K562 (cell line): ENCODE measurements around the gene ODF2. TPM values are rescaled to one million over a fixed set of nuclear protein-coding genes. Genes with fewer than 3 reads are reported as not detected.

Experiments used
- ATAC-seq: fragments of 200-7000 bp; cut with Tn5 transposase; 3 replicates; pipeline ENCODE4 v1.9.1; 2020; ENCODE audit warnings: moderate library complexity
- BruUV-seq: library from RNA; stranded (reverse); fragments of 400-500 nt; replicated peaks from 2 replicates; lab custom pipeline; 2021; lab: Mats Ljungman, UMichigan
- CTCF ChIA-PET: fragments of 300-600 bp; formaldehyde crosslinking; extraction: SDS; loops from one replicate; lab custom pipeline; 2021; ENCODE audit warnings: low intra/inter-chr PET ratio; lab: Yijun Ruan, JAX
- POLR2A ChIA-PET: fragments of 300-600, 350-650 bp; sonication (Branson Sonifier 250); formaldehyde crosslinking; extraction: SDS; loops from one replicate; lab custom pipeline; 2021; ENCODE audit warnings: antibody characterized with exemption, inconsistent platforms; lab: Yijun Ruan, JAX
- DNase-seq, 4 experiments: peaks; one replicate each; pipeline versions ENCODE4 v3.0.0 to v3.0.0-alpha.2; 2011 to 2018; ENCODE audit warnings: low spot score in 3 of 4, mixed read lengths in 3 of 4; ENCODE audit errors: extremely low read depth in 1 of 4
- FAIRE-seq: peaks from 2 replicates; lab custom pipeline; 2011; peaks lifted over from hg19 to GRCh38; lab: Jason Lieb, UNC
- H2AFZ ChIP-seq: 2 replicates; pipeline ENCODE4 v1.6.0; 2011; ENCODE audit warnings: low read depth, low read length, control low read depth, inconsistent platforms
- H3K27ac ChIP-seq: fragments of 200-600 bp; 3 replicates; pipeline ENCODE4 v1.8.0; 2011; ENCODE audit warnings: low read depth, mild to moderate bottlenecking, control low read depth, inconsistent platforms, low read length, moderate library complexity, mixed read lengths; ENCODE audit errors: extremely low read depth
- H3K27me3 ChIP-seq, 2 experiments: fragments of 300-600 bp in 1 of 2; 2 replicates in 1 of 2; 3 replicates in 1 of 2; pipeline versions ENCODE4 v1.6.0 to v1.8.0; 2011; ENCODE audit warnings: inconsistent platforms in 2 of 2, low read length in 2 of 2, mild to moderate bottlenecking in 1 of 2, mixed read lengths in 1 of 2, moderate library complexity in 1 of 2; ENCODE audit not compliant: control insufficient read depth in 2 of 2, insufficient read depth in 2 of 2
- H3K36me3 ChIP-seq: fragments of 300-600 bp; 3 replicates; pipeline ENCODE4 v1.8.0; 2011; ENCODE audit warnings: mild to moderate bottlenecking, low read length, inconsistent platforms; ENCODE audit not compliant: control insufficient read depth, insufficient read depth
- H3K4me1 ChIP-seq, 2 experiments: fragments of 200-600 bp in 1 of 2; replicated peaks in 1 of 2; 2 replicates in 1 of 2; 3 replicates in 1 of 2; pipeline versions ENCODE4 v1.5.1 to v1.8.0; 2011; ENCODE audit warnings: inconsistent platforms in 2 of 2, low read length in 2 of 2, mild to moderate bottlenecking in 1 of 2, mixed read lengths in 1 of 2, moderate library complexity in 1 of 2; ENCODE audit not compliant: control insufficient read depth in 2 of 2, insufficient read depth in 2 of 2
- H3K4me2 ChIP-seq: 2 replicates; pipeline ENCODE4 v1.6.1; 2011; ENCODE audit warnings: low read length, control low read depth, inconsistent platforms, mixed read lengths; ENCODE audit not compliant: insufficient read depth
- H3K4me3 ChIP-seq: fragments of 200-600 bp; sonication (generic), shearing (Covaris generic); 2 replicates; pipeline ENCODE4 v1.5.1; 2016; ENCODE audit warnings: control low read depth, inconsistent platforms
- H3K79me2 ChIP-seq: fragments of 200-600 bp; 3 replicates; pipeline ENCODE4 v1.8.0; 2011; ENCODE audit warnings: low read length, inconsistent platforms; ENCODE audit not compliant: control insufficient read depth, insufficient read depth
- H3K9ac ChIP-seq, 2 experiments: 2 replicates each; pipeline versions ENCODE4 v1.6.0 to v1.6.1; 2011; ENCODE audit warnings: low read depth in 2 of 2, low read length in 2 of 2, control low read depth in 1 of 2, inconsistent platforms in 1 of 2, mild to moderate bottlenecking in 1 of 2, mixed read lengths in 1 of 2; ENCODE audit not compliant: insufficient read depth in 1 of 2
- H3K9me1 ChIP-seq: one replicate; pipeline ENCODE4 v1.6.0; 2011; ENCODE audit warnings: inconsistent platforms, mild to moderate bottlenecking, low read length, moderate library complexity; ENCODE audit not compliant: control insufficient read depth, insufficient read depth
- H3K9me3 ChIP-seq: replicated peaks from 2 replicates; pipeline ENCODE4 v1.5.1; 2011; ENCODE audit warnings: low read depth, low read length, inconsistent platforms; ENCODE audit not compliant: control insufficient read depth, insufficient read depth
- H4K20me1 ChIP-seq: replicated peaks from 2 replicates; pipeline ENCODE4 v1.6.1; 2011; ENCODE audit warnings: low read length, inconsistent platforms, mixed read lengths; ENCODE audit not compliant: control insufficient read depth, insufficient read depth
- ARID1B ChIP-seq: fragments of 450-650 bp; IDR thresholded peaks from 2 replicates; pipeline ENCODE4 v1.6.1; 2016; ENCODE audit warnings: antibody characterized with exemption, mild to moderate bottlenecking, inconsistent platforms
- ARNT ChIP-seq, 2 experiments: fragments of 450-650 bp; IDR thresholded peaks; 2 replicates each; pipeline ENCODE4 v1.6.1; 2016; ENCODE audit warnings: mild to moderate bottlenecking in 1 of 2
- ATF1 ChIP-seq, 2 experiments: fragments of 450-650 bp in 1 of 2; IDR thresholded peaks; 2 replicates each; pipeline ENCODE4 v1.6.1; 2016; ENCODE audit warnings: missing compliant biosample characterization in 1 of 2, missing genetic modification characterization in 1 of 2
- C11orf30 ChIP-seq: fragments of 450-650 bp; IDR thresholded peaks from 2 replicates; pipeline ENCODE4 v1.6.1; 2016; ENCODE audit warnings: low read depth, mild to moderate bottlenecking
- CTCF ChIP-seq, 3 experiments: IDR thresholded peaks in 2 of 3; conservative IDR thresholded peaks in 1 of 3; 2 replicates each; pipeline ENCODE4 v1.5.1; 2011 to 2012; ENCODE audit warnings: low read length in 3 of 3, mild to moderate bottlenecking in 3 of 3, control low read depth in 2 of 3, improper control_type of control experiment in 1 of 3, inconsistent platforms in 1 of 3, low read depth in 1 of 3, mixed read lengths in 1 of 3, moderate library complexity in 1 of 3; ENCODE audit not compliant: insufficient read depth in 2 of 3
- LCOR ChIP-seq: sonication (generic); formaldehyde crosslinking; IDR thresholded peaks from 2 replicates; pipeline ENCODE4 v1.8.0; 2022; ENCODE audit warnings: mild to moderate bottlenecking, missing genetic modification reagents
- NONO ChIP-seq, 2 experiments: fragments of 200-400 bp in 1 of 2; fragments of 450-650 bp in 1 of 2; formaldehyde crosslinking in 1 of 2; IDR thresholded peaks; 2 replicates each; pipeline ENCODE4 v1.6.1; 2017; ENCODE audit warnings: low read depth in 2 of 2, mild to moderate bottlenecking in 2 of 2, moderate library complexity in 2 of 2, low read length in 1 of 2
- SMAD4 ChIP-seq: fragments of 250-450 bp; sonication (Bioruptor Pico); conservative IDR thresholded peaks from 2 replicates; pipeline ENCODE4 v1.8.0; 2021; ENCODE audit warnings: inconsistent platforms, mild to moderate bottlenecking, moderate library complexity
- ZNF121 ChIP-seq: sonication (generic); formaldehyde crosslinking; conservative IDR thresholded peaks from 2 replicates; pipeline ENCODE4 v1.8.0; 2022; ENCODE audit warnings: missing genetic modification reagents
- ZNF217 ChIP-seq: sonication (generic); formaldehyde crosslinking; IDR thresholded peaks from 2 replicates; pipeline ENCODE4 v1.8.0; 2022; ENCODE audit warnings: mild to moderate bottlenecking, missing genetic modification reagents
- ZNF316 ChIP-seq: fragments of 450-650 bp; IDR thresholded peaks from 2 replicates; pipeline ENCODE4 v1.6.1; 2016
- ZNF354B ChIP-seq: fragments of 250-450 bp; sonication (Bioruptor Pico); IDR thresholded peaks from 2 replicates; pipeline ENCODE4 v1.4.0; 2020
- ZNF76 ChIP-seq: fragments of 250-450 bp; sonication (Bioruptor Pico); IDR thresholded peaks from 2 replicates; pipeline ENCODE4 v1.4.0; 2020; ENCODE audit warnings: mild to moderate bottlenecking, moderate library complexity, borderline replicate concordance
- WGBS: fragments of 100-300 bp; shearing (Covaris generic); methylation state at CpG from one replicate; pipeline ENCODE4 v1.1.6; 2016; ENCODE audit warnings: low coverage, mixed read lengths; ENCODE audit not compliant: insufficient coverage; ENCODE audit errors: missing lambda C conversion rate; 5-methylcytosine and 5-hydroxymethylcytosine counted together
- in situ Hi-C: fragments of 300-500 bp; cut with MboI; formaldehyde crosslinking; loops from 4 replicates; pipeline ENCODE4 v1.15.0; 2018; ENCODE audit warnings: inconsistent platforms, mixed read lengths
- intact Hi-C: fragments of 100-400 bp; cut with micrococcal nuclease; formaldehyde crosslinking; loops from 2 replicates; pipeline ENCODE4 v1.14.2; 2022
- polyA plus RNA-seq, 8 experiments: library from polyadenylated mRNA; depleted of rRNA in 4 of 8; stranded (reverse) in 5 of 8; unstranded in 3 of 8; fragments of >200 nt; fragmentation: Nextera tagmentation in 2 of 8; fragmentation: Illumina TruSeq in 1 of 8; extraction: Ambion mirVana in 2 of 8; extraction: Trizol in 1 of 8; gene quantifications; 2 replicates each; pipeline versions ENCODE4 v1.2.1 to v1.2.3, GENCODE V29; 2011 to 2014; ENCODE audit warnings: inconsistent platforms in 1 of 8, missing spikeins in 1 of 8
- total RNA-seq, 7 experiments: library from RNA; depleted of rRNA in 6 of 7; stranded (reverse); fragments of >200 nt in 6 of 7; fragmentation: Illumina TruSeq in 2 of 7; extraction: Trizol in 2 of 7; gene quantifications; 2 replicates each; pipeline versions ENCODE4 v1.2.1 to v1.2.3, GENCODE V29; 2011 to 2021; ENCODE audit warnings: low replicate concordance in 1 of 7

The ODF2 gene
- total and polyA plus RNA-seq, 9 of the 15 experiments (the other 6 are each of a cell fraction or from before 2014, with no cell fraction given), result 16.5 to 83.2 (median 69.7) TPM

GRCh38 chr9:128495296-128495695 lies 39.5 kb downstream of the ODF2 start:
- TF ChIP-seq ATF1 (CRISPR knock-in tag; IDR thresholded peaks at IDR 0.05) (no peak), ATF1 (tag; IDR thresholded peaks at IDR 0.05) (no peak)
- Histone ChIP-seq H3K4me1 (peaks cover 12 to 17% of the 10 kb centered on the region in 2 experiments), H3K9ac (no peak overlapping the region), H3K36me3 (peaks cover 80% of the 10 kb centered on the region), H3K9me3 (no peaks in the 10 kb centered on the region), H3K4me3 (no peak overlapping the region), H2AFZ (no peak overlapping the region), H3K79me2 (no peaks in the 10 kb centered on the region), H3K9me1 (no peaks in the 10 kb centered on the region), H3K27ac (no peak overlapping the region), H3K4me2 (no peak overlapping the region), H3K27me3 (no peaks in the 10 kb centered on the region), H4K20me1 (no peaks in the 10 kb centered on the region)
- intact Hi-C loops (no loop called here), in situ Hi-C loops (no loop called here)
- ChIA-PET CTCF (interaction anchor here (0.6 kb wide), 1 partner anchor 57 kb away, joined by 3 read pairs; no protein-coding TSS in a partner anchor), POLR2A (interaction anchor here (0.6 to 2.3 kb wide), 5 partner anchors 8 to 627 kb away, joined by 3 to 9 read pairs (median 3); no protein-coding TSS in a partner anchor)
- BruUV-seq, result no TSS peak
- DNase-seq (no peak), ATAC-seq (no peak), FAIRE-seq (no peak)
- WGBS, result 53% methylated on average over 1 of the region's 1 CpG

- FAIRE-seq, result no peak
- TF ChIP-seq SMAD4 (CRISPR knock-in tag) (no peak), ZNF217 (CRISPR knock-in tag) (no peak), ZNF121 (CRISPR knock-in tag) (no peak), ARID1B (no peak), ZNF316 (peak; percentile 50), LCOR (no peak), C11orf30 (0 out of 2 replicates have a peak, but pooled peaks have one; percentile 4), NONO (IDR thresholded peaks at IDR 0.05; ENCODE audit: low read depth in 2 of 2, low read length in 1 of 2) (no peak), ARNT (IDR thresholded peaks at IDR 0.05) (no peak), ZNF354B (CRISPR knock-in tag) (no peak), ZNF76 (CRISPR knock-in tag) (no peak), CTCF (IDR thresholded peaks at IDR 0.05 in 2 of 3, conservative IDR thresholded peaks at IDR 0.05 in 1 of 3; ENCODE audit: insufficient read depth in 2 of 3, low read depth in 1 of 3, low read length in 3 of 3) (peak in 2 of 3 experiments; percentile 6 to 9; a peak in 1 of 6 replicates)
These were observed 40.1 kb downstream of the ODF2 start for GRCh38 chr9:128495804-128496417.

More at GRCh38 chr9:128495804-128496417, 40.1 kb downstream of the ODF2 start:
- intact Hi-C loops (no loop called here), in situ Hi-C loops (no loop called here)
- WGBS, result 77% methylated on average over 5 of the region's 6 CpGs
- H4K20me1 ChIP-seq, result no peaks in the 10 kb centered on the region
- no peaks in the 10 kb centered on the region for H3K9me3 ChIP-seq
- TSS peak; percentile 11 for BruUV-seq
- no peak for DNase-seq
- no peak overlapping the region for H3K9ac ChIP-seq
- ChIA-PET POLR2A (interaction anchor here (0.6 to 2.3 kb wide), 6 partner anchors 9 to 627 kb away, joined by 3 to 9 read pairs (median 3); partner anchors contain the start of gene GLE1), CTCF (no interaction called here)
- no peak overlapping the region for H3K4me3 ChIP-seq
- no peak overlapping the region for H2AFZ ChIP-seq
- no peaks in the 10 kb centered on the region for H3K9me1 ChIP-seq
- H3K4me2 ChIP-seq, result no peak overlapping the region
- no peaks in the 10 kb centered on the region for H3K27me3 ChIP-seq
- H3K27ac ChIP-seq, result no peak overlapping the region
- ATAC-seq, result no peak
- H3K79me2 ChIP-seq, result no peaks in the 10 kb centered on the region
- peaks cover 12 to 17% of the 10 kb centered on the region in 2 experiments for H3K4me1 ChIP-seq
- peaks cover 83% of the 10 kb centered on the region for H3K36me3 ChIP-seq
